Keratinocyte (primary cell): ENCODE measurements around the gene GATA1.

Experiments used
- EZH2 ChIP-seq: IDR thresholded peaks from one replicate; pipeline ENCODE4 v1.6.1; 2012; ENCODE audit warnings: inconsistent platforms, mild to moderate bottlenecking, low read length, moderate library complexity
- TF ChIP-seq, protein P1 (sequence below), 3 experiments: IDR thresholded peaks in 1 of 3; conservative IDR thresholded peaks in 1 of 3; optimal IDR thresholded peaks in 1 of 3; 2 replicates in 2 of 3; 3 replicates in 1 of 3; pipeline versions ENCODE3 to v1.5.1; 2011; ENCODE audit warnings: low read length in 3 of 3, mild to moderate bottlenecking in 3 of 3, moderate library complexity in 2 of 3, control low read depth in 1 of 3, inconsistent platforms in 1 of 3; ENCODE audit not compliant: insufficient read depth in 2 of 3; ENCODE audit errors: extremely low read depth in 1 of 3

DNA sequence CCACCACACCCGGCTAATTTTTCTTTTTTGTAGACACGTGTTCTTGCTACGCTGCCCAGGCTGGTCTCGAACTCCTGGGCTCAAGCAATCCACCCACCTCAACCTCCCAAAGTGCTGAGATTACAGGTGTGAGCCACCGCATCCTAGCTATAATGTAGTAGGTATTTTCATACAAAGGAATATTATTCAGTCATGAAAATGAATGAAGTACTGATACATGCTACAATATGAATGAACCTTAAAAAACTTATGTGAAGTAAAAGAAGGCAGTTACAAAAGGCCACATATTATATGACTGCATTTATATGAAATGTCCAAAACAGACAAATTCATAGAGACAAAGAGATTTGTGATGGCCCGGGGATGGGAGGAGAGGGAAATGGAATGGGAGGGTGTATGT lies 4.7 kb upstream of the GATA1 start:
- TF ChIP-seq, protein P1, sequence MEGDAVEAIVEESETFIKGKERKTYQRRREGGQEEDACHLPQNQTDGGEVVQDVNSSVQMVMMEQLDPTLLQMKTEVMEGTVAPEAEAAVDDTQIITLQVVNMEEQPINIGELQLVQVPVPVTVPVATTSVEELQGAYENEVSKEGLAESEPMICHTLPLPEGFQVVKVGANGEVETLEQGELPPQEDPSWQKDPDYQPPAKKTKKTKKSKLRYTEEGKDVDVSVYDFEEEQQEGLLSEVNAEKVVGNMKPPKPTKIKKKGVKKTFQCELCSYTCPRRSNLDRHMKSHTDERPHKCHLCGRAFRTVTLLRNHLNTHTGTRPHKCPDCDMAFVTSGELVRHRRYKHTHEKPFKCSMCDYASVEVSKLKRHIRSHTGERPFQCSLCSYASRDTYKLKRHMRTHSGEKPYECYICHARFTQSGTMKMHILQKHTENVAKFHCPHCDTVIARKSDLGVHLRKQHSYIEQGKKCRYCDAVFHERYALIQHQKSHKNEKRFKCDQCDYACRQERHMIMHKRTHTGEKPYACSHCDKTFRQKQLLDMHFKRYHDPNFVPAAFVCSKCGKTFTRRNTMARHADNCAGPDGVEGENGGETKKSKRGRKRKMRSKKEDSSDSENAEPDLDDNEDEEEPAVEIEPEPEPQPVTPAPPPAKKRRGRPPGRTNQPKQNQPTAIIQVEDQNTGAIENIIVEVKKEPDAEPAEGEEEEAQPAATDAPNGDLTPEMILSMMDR (optimal IDR thresholded peaks at IDR 0.05 in 1 of 3, IDR thresholded peaks at IDR 0.05 in 1 of 3, conservative IDR thresholded peaks at IDR 0.05 in 1 of 3; ENCODE audit: extremely low read depth in 1 of 3, insufficient read depth in 2 of 3, low read length in 3 of 3), result no peak
- no peak for TF ChIP-seq EZH2
